ENCODE data around the gene IGF1R. TPM values are rescaled to one million over a fixed set of nuclear protein-coding genes. Genes with fewer than 3 reads are reported as not detected.

Gene IGF1R
- total RNA-seq, 1 donor from 2014 or later: 47.7 TPM

DNA sequence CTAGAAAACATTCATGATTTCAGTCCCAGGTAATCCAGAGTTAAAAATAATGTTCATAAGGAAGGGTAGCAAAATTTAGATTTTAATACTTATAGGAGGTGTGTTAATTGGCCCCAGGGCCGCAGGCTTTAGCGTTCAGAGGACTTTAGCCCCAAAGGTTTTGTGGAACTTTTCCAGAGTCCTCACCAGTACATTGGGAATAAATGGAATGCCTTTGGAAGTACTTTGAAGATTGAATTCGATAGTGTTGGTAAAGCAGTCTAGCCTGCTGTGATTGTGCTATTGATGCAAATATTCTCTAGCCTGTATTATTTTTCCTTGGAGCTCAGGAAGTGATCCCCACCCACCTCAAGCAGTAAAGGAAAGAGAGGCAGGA, 137.1 kb downstream of the IGF1R start:
- TF ChIP-seq, protein P1, sequence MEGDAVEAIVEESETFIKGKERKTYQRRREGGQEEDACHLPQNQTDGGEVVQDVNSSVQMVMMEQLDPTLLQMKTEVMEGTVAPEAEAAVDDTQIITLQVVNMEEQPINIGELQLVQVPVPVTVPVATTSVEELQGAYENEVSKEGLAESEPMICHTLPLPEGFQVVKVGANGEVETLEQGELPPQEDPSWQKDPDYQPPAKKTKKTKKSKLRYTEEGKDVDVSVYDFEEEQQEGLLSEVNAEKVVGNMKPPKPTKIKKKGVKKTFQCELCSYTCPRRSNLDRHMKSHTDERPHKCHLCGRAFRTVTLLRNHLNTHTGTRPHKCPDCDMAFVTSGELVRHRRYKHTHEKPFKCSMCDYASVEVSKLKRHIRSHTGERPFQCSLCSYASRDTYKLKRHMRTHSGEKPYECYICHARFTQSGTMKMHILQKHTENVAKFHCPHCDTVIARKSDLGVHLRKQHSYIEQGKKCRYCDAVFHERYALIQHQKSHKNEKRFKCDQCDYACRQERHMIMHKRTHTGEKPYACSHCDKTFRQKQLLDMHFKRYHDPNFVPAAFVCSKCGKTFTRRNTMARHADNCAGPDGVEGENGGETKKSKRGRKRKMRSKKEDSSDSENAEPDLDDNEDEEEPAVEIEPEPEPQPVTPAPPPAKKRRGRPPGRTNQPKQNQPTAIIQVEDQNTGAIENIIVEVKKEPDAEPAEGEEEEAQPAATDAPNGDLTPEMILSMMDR (IDR thresholded peaks at IDR 0.05): no peak
- peaks cover 21% of the 10 kb centered on the region for H3K4me1 ChIP-seq
- H3K27me3 ChIP-seq (ENCODE audit: low read depth): no peaks in the 10 kb centered on the region
- no peak overlapping the region for H3K4me3 ChIP-seq
- intact Hi-C loops (cut with DNase I): no loop called here
- no peaks in the 10 kb centered on the region for H3K9me3 ChIP-seq
- no peaks in the 10 kb centered on the region for H3K36me3 ChIP-seq
- no peak for ATAC-seq
- no peak for DNase-seq
- H3K27ac ChIP-seq: no peak overlapping the region

DNA sequence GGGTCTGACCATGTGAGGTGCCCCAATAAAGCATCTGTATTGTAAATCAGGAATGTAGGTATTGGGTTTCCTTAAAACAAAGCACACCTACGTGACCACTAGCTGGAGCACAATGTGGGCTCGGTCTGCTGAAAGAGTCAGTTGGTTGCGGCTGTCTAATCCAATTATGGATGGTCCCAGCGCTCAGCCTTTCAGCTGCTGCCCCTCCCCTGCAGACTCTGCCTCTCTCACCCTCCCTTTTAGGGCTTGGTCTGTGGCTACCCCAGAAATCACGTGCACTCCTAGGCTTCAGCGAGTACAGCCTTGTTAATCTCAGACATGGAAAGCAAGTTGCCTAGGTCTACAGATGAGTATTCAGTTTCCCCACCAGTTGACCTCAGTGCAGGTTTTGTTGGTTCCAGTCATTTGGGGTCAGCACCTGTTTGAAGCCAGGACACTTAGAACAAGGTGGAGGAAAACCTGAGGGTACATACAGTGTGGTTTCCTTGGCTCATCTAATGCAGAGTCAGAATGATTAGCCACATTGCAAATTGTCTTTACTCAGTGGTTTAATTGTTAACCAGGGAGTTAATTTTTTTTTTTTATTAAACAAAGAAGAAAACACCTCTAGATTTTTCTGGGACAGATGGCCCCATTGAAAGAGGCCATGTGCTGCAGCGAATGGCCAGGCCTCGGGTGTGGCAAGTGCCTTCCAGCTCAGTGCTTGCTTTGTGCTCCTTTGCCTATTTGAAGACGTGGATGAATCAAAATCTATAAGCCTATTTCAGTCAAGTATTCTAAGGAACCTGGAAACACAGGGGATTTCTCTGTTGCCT, 137.7 kb downstream of the IGF1R start:
- H3K4me3 ChIP-seq: no peak overlapping the region
- no peaks in the 10 kb centered on the region for H3K36me3 ChIP-seq
- H3K9me3 ChIP-seq: no peaks in the 10 kb centered on the region
- intact Hi-C loops (cut with DNase I): no loop called here
- no peak overlapping the region for H3K27ac ChIP-seq
- TF ChIP-seq, protein P1 (IDR thresholded peaks at IDR 0.05): no peak
- H3K4me1 ChIP-seq: peaks cover 24% of the 10 kb centered on the region
- no peak for DNase-seq
- ATAC-seq: no peak
- H3K27me3 ChIP-seq (ENCODE audit: low read depth): no peaks in the 10 kb centered on the region

DNA sequence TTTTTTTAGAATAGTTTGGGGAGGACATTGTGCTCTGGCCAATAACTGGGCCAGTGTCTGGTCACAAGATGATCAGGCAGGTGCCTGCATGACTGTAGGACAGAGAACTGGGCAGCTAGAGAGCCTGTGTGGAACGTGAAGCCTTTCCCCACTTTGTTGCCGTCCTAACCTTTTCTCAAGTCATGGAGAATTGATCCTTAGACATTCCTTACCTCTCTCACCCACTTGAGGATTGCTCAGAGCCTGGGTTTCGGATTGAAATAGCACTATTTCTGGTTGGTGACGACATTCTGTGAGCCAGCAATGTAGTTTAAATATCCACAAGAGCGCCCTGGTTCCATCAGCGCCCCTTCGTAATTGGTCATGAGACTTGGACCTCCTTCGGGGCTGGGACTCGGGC, 138.4 kb downstream of the IGF1R start:
- Histone ChIP-seq H3K27me3 (ENCODE audit: low read depth) (no peaks in the 10 kb centered on the region), H3K4me1 (peaks cover 28% of the 10 kb centered on the region)

DNA sequence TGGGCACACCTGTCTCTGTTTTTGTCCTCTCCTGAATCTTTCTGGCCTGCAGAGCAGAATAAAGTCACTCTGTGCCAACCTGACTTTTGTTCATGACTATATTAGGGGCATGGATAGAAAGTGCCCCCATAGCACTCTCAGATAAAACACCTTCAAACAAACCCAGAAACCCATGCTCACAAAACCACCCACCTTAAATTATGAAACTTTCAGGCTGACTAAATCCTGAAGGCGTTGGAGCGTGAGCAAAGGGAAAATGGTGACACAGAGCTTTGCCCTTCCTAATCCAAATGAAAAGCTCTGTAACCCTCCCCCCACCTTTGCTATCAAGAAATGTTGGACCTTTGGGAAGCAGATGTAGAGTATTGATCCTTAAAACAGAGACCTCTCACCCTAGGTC, 138.9 kb downstream of the IGF1R start:
- H3K4me3 ChIP-seq: no peak overlapping the region
- TF ChIP-seq, protein P1 (IDR thresholded peaks at IDR 0.05): no peak
- H3K4me1 ChIP-seq: peaks cover 28% of the 10 kb centered on the region
- H3K36me3 ChIP-seq: no peaks in the 10 kb centered on the region
- no peak for ATAC-seq
- intact Hi-C loops (cut with DNase I): no loop called here
- DNase-seq: no peak
- H3K27ac ChIP-seq: no peak overlapping the region
- H3K27me3 ChIP-seq (ENCODE audit: low read depth): no peaks in the 10 kb centered on the region
- no peaks in the 10 kb centered on the region for H3K9me3 ChIP-seq

More for the DNA sequence above, 138.4 kb downstream of the IGF1R start:
- Histone ChIP-seq H3K36me3 (no peaks in the 10 kb centered on the region), H3K4me3 (no peak overlapping the region), H3K9me3 (no peaks in the 10 kb centered on the region), H3K27ac (no peak overlapping the region)
- no peak for DNase-seq
- TF ChIP-seq, protein P1 (IDR thresholded peaks at IDR 0.05): no peak
- intact Hi-C loops (cut with DNase I): no loop called here
- ATAC-seq: peak in 1 of 2 donors; percentile 59

DNA sequence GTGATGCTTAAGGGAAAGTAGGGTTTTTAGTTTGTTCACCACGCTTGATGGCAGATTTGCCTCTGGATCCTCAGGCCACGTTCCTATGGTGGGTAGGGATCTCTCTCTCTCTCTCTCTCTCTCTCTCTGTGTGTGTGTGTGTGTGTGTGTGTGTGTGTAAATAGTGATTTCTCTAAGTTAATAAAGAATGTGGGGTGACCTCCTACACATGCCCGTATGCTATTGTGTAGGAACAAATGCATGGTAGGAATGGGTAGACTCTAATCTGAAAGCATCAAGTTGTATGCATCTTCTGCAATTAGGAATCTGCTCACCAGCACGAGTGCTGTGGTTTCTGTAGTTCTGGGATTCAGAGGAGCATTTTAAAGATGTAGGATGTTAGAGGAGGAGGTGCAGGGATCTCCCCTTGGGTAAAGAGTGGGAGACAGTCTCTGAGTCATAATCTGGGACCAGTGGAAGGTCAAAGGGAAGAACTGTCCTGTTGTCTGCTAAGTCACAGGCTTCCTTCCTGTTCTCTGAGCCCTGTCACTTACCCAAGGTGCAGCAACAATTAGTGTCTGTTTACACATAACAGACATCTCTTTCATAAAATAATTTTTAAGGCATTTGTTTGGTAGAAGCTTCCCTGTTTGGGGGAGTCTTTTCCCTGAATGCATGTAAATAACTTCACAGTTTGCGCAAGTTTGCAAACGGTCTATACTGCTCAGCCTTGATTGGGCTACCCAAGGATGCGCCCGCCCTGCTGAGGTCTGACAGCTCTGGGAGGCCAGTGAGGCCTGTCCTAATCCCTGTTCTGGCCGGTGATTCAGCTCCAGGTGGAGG, 139.8 kb downstream of the IGF1R start:
- peak; percentile 55 to 59 for ATAC-seq
- intact Hi-C loops (cut with DNase I): no loop called here
- H3K4me1 ChIP-seq: peaks cover 36% of the 10 kb centered on the region

More for the DNA sequence above, 139.8 kb downstream of the IGF1R start:
- Histone ChIP-seq H3K9me3 (no peaks in the 10 kb centered on the region), H3K27me3 (ENCODE audit: low read depth) (no peaks in the 10 kb centered on the region), H3K36me3 (no peaks in the 10 kb centered on the region), H3K4me3 (no peak overlapping the region), H3K27ac (no peak overlapping the region)
- DNase-seq: peak; percentile 49
- TF ChIP-seq, protein P1 (IDR thresholded peaks at IDR 0.05): no peak
